HG03039 (cell line): ENCODE measurements around the gene CMA1.
"Not testable (repeated sequence)": the region's sequence is repeated elsewhere in the genome, so short reads cannot be mapped to it uniquely, and the experiment has no call there.

Source experiments
- ATAC-seq: cut with Tn5 transposase; IDR thresholded peaks from one replicate; pipeline ENCODE4 v1.9.1; 2021; ENCODE audit warnings: mild to moderate bottlenecking, moderate library complexity; ENCODE audit not compliant: unreplicated experiment

The CMA1 gene

GRCh38 chr14:24508155-24508840, at the start of gene CMA1:
Gene CMA1 (minus strand): TSS chr14:24508265. CDS start chr14:24508235, 30 bp downstream.
- no peak for ATAC-seq

GRCh38 chr14:24556756-24557155, 48.7 kb upstream of the CMA1 start:
- ATAC-seq = no peak

- not testable (repeated sequence) for ATAC-seq
Measured at GRCh38 chr14:24549064-24549463, 41.0 kb upstream of the CMA1 start.

GRCh38 chr14:24542346-24542936, 34.4 kb upstream of the CMA1 start:
- ATAC-seq = no peak

GRCh38 chr14:24535737-24536136, 27.7 kb upstream of the CMA1 start:
- no peak for ATAC-seq

GRCh38 chr14:24534286-24534685, 26.2 kb upstream of the CMA1 start:
- ATAC-seq = no peak

GRCh38 chr14:24525877-24526620, 18.0 kb upstream of the CMA1 start:
- ATAC-seq = not testable (repeated sequence)

- no peak for ATAC-seq
Measured at GRCh38 chr14:24518851-24519250, 10.8 kb upstream of the CMA1 start.

GRCh38 chr14:24514209-24514608, 6.1 kb upstream of the CMA1 start:
- ATAC-seq = no peak

GRCh38 chr14:24513009-24513408, 4.9 kb upstream of the CMA1 start:
- no peak for ATAC-seq

- no peak for ATAC-seq
Measured at GRCh38 chr14:24506443-24506842, 1.6 kb downstream of the CMA1 start.

- no peak for ATAC-seq
Measured at GRCh38 chr14:24504425-24504950, 3.6 kb downstream of the CMA1 start.

- ATAC-seq = not testable (repeated sequence)
Measured at GRCh38 chr14:24491586-24492408, 16.3 kb downstream of the CMA1 start.

GRCh38 chr14:24483604-24484252, 24.3 kb downstream of the CMA1 start:
- no peak for ATAC-seq

GRCh38 chr14:24482699-24483303, 25.3 kb downstream of the CMA1 start:
- not testable (repeated sequence) for ATAC-seq

GRCh38 chr14:24481622-24482324, 26.3 kb downstream of the CMA1 start:
- peak; percentile 59 for ATAC-seq

GRCh38 chr14:24479999-24480398, 28.1 kb downstream of the CMA1 start:
- not testable (repeated sequence) for ATAC-seq

GRCh38 chr14:24475261-24475660, 32.8 kb downstream of the CMA1 start:
- no peak for ATAC-seq

GRCh38 chr14:24473211-24473610, 34.9 kb downstream of the CMA1 start:
- ATAC-seq = no peak
